GM19351 (cell line): ENCODE data around the gene PCDHB15.
"Not testable (repeated sequence)": the region's sequence is repeated elsewhere in the genome, so short reads cannot be mapped to it uniquely, and the experiment has no call there.

ENCODE experiments used
- ATAC-seq: cut with Tn5 transposase; IDR thresholded peaks from one replicate; pipeline ENCODE4 v1.9.1; 2021; ENCODE audit warnings: mild to moderate bottlenecking, moderate library complexity; ENCODE audit not compliant: unreplicated experiment

PCDHB15 gene

GRCh38 chr5:141245250-141245717, at the start of gene PCDHB15:
TSS of gene PCDHB15 (plus strand) at chr5:141245395. CDS start at chr5:141245579, 184 bp downstream.
- no peak for ATAC-seq

GRCh38 chr5:141196363-141196762, 48.8 kb upstream of the PCDHB15 start:
- ATAC-seq: no peak

GRCh38 chr5:141199359-141200235, 45.6 kb upstream of the PCDHB15 start, which contains the start of gene PCDHB11:
TSS of gene PCDHB11 (plus strand) at chr5:141199627. CDS start at chr5:141199775, 148 bp downstream.
- ATAC-seq: no peak

DNA sequence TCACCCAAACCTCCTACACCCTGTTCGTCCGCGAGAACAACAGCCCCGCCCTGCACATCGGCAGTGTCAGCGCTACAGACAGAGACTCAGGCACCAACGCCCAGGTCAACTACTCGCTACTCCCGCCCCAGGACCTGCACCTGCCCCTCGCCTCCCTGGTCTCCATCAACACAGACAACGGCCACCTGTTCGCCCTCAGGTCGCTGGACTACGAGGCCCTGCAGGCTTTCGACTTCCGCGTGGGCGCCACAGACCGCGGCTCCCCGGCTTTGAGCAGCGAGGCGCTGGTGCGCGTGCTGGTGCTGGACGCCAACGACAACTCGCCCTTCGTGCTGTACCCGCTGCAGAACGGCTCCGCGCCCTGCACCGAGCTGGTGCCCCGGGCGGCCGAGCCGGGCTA, 44.1 kb upstream of the PCDHB15 start:
- ATAC-seq: not testable (repeated sequence)

- not testable (repeated sequence) for ATAC-seq
Observed at GRCh38 chr5:141201646-141202045, 43.5 kb upstream of the PCDHB15 start.

DNA sequence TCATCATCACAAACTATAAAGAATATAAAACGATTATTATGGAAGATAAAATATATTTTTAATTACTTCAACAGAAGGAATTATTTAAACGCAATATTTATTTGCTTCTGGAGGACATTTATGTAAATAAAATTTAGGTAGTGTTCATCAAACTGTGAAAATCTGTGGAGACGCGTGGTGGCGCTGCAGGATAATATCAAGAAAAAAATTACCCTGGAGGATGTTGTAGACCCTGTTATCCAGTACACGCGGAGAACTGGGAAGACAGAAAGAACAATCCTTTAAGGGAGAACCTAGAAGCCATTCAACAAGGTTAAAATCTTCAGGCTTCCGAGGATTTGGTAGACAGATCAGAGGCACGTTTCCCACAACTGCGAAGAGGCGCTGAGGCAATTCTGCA, 36.7 kb upstream of the PCDHB15 start, which contains the start of gene PCDHB12:
Gene PCDHB12 (plus strand): TSS at position 242 of the 400 bp plus-strand sequence. CDS start 189 bp downstream, outside the sequence.
- no peak for ATAC-seq

DNA sequence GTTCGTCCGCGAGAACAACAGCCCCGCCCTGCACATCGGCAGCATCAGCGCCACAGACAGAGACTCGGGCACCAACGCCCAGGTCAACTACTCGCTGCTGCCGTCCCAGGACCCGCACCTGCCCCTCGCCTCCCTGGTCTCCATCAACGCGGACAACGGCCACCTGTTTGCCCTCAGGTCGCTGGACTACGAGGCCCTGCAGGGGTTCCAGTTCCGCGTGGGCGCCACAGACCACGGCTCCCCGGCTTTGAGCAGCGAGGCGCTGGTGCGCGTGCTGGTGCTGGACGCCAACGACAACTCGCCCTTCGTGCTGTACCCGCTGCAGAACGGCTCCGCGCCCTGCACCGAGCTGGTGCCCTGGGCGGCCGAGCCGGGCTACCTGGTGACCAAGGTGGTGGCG, 34.9 kb upstream of the PCDHB15 start:
- not testable (repeated sequence) for ATAC-seq

- ATAC-seq: not testable (repeated sequence)
Observed at GRCh38 chr5:141210849-141211248, 34.3 kb upstream of the PCDHB15 start.

GRCh38 chr5:141213656-141214339, 31.4 kb upstream of the PCDHB15 start, which contains the start of gene PCDHB13:
TSS of gene PCDHB13 (plus strand) at chr5:141213919. CDS start at chr5:141214124, 205 bp downstream.
- ATAC-seq: not testable (repeated sequence)

DNA sequence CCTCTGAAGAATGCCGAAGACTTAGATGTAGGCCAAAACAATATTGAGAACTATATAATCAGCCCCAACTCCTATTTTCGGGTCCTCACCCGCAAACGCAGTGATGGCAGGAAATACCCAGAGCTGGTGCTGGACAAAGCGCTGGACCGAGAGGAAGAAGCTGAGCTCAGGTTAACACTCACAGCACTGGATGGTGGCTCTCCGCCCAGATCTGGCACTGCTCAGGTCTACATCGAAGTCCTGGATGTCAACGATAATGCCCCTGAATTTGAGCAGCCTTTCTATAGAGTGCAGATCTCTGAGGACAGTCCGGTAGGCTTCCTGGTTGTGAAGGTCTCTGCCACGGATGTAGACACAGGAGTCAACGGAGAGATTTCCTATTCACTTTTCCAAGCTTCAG, 30.6 kb upstream of the PCDHB15 start:
- not testable (repeated sequence) for ATAC-seq

DNA sequence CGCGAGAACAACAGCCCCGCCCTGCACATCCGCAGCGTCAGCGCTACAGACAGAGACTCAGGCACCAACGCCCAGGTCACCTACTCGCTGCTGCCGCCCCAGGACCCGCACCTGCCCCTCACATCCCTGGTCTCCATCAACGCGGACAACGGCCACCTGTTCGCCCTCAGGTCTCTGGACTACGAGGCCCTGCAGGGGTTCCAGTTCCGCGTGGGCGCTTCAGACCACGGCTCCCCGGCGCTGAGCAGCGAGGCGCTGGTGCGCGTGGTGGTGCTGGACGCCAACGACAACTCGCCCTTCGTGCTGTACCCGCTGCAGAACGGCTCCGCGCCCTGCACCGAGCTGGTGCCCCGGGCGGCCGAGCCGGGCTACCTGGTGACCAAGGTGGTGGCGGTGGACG, 29.7 kb upstream of the PCDHB15 start:
- not testable (repeated sequence) for ATAC-seq

DNA sequence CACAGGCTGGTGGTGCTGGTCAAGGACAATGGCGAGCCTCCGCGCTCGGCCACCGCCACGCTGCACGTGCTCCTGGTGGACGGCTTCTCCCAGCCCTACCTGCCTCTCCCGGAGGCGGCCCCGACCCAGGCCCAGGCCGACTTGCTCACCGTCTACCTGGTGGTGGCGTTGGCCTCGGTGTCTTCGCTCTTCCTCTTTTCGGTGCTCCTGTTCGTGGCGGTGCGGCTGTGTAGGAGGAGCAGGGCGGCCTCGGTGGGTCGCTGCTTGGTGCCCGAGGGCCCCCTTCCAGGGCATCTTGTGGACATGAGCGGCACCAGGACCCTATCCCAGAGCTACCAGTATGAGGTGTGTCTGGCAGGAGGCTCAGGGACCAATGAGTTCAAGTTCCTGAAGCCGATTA, 29.2 kb upstream of the PCDHB15 start:
- not testable (repeated sequence) for ATAC-seq

GRCh38 chr5:141223112-141223783, 21.9 kb upstream of the PCDHB15 start, which contains the start of gene PCDHB14:
TSS of gene PCDHB14 (plus strand) at chr5:141223343. CDS start at chr5:141223506, 163 bp downstream.
- ATAC-seq: no peak

DNA sequence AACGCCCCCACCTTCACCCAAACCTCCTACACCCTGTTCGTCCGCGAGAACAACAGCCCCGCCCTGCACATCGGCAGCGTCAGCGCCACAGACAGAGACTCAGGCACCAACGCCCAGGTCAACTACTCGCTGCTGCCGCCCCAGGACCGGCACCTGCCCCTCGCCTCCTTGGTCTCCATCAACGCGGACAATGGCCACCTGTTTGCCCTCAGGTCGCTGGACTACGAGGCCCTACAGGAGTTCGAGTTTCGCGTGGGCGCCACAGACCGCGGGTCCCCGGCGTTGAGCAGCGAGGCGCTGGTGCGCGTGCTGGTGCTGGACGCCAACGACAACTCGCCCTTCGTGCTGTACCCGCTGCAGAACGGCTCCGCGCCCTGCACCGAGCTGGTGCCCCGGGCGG, 20.4 kb upstream of the PCDHB15 start:
- ATAC-seq: not testable (repeated sequence)

- not testable (repeated sequence) for ATAC-seq
Observed at GRCh38 chr5:141225421-141225820, 19.8 kb upstream of the PCDHB15 start.

GRCh38 chr5:141234109-141234667, 11.0 kb upstream of the PCDHB15 start:
- no peak for ATAC-seq

GRCh38 chr5:141235922-141236321, 9.3 kb upstream of the PCDHB15 start:
- not testable (repeated sequence) for ATAC-seq

DNA sequence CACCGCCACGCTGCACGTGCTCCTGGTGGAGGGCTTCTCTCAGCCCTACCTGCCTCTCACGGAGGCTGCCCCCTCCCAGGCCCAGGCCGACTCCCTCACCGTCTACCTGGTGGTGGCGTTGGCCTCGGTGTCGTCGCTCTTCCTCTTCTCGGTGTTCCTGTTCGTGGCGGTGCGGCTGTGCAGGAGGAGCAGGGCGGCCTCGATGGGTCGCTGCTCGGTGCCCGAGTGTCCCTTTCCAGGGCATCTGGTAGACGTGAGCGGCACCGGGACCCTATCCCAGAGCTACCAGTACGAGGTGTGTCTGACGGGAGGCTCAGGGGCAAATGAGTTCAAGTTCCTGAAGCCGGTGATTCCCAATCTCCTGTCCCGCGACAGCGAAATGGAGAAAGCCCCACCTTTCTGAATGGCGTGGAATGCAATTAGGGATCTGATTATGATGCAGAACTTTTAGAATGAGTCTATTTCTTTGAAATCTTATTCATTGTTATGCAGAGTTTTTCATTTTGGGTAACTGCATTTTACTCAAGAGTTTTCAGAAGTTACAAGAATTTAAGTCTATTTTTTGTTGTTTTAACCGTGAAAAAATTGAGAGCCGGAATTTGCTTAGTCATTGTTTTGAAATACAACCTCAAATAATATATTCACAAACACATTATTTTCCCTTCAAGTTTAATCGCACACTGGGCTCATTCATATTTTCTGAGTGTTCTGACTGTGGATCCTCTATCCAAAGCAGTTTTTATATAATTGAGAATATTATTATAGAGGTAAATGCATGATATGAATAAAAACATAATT, 8.5 kb upstream of the PCDHB15 start:
- no peak for ATAC-seq

- no peak for ATAC-seq
Observed at GRCh38 chr5:141241496-141241895, 3.7 kb upstream of the PCDHB15 start.

DNA sequence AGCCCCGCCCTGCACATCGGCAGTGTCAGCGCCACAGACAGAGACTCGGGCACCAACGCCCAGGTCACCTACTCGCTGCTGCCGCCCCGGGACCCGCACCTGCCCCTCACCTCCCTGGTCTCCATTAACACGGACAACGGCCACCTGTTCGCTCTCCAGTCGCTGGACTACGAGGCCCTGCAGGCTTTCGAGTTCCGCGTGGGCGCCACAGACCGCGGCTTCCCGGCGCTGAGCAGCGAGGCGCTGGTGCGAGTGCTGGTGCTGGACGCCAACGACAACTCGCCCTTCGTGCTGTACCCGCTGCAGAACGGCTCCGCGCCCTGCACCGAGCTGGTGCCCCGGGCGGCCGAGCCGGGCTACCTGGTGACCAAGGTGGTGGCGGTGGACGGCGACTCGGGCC, 1.8 kb downstream of the PCDHB15 start:
- ATAC-seq: not testable (repeated sequence)
